Adrenal gland (tissue), 12 donors: ENCODE measurements around the gene CCL17. TPM values are rescaled to one million over a fixed set of nuclear protein-coding genes. Genes with fewer than 3 reads are reported as not detected.

Experiments
- DNase-seq, 7 donors: peaks; one replicate each; pipeline ENCODE4 v3.0.0-alpha.2; 2019 to 2020
- H3K27ac ChIP-seq, 5 donors: fragments of 200-600 bp; sonication (generic) in 4 of 5; 1 replicate in 3 of 5; 2 replicates in 2 of 5; pipeline versions ENCODE4 v1.5.1 to v1.8.0; 2016 to 2020; ENCODE audit warnings: mild to moderate bottlenecking in 1 of 5
- H3K27me3 ChIP-seq: fragments of 200-600 bp; 2 replicates; pipeline ENCODE4 v1.8.0; 2021
- H3K36me3 ChIP-seq, 2 donors: fragments of 200-600 bp; replicated peaks in 1 of 2; 1 replicate in 1 of 2; 2 replicates in 1 of 2; pipeline versions ENCODE4 v1.5.1 to v1.8.0; 2018 to 2022
- H3K4me1 ChIP-seq, 2 donors: fragments of 200-600 bp; replicated peaks in 1 of 2; 1 replicate in 1 of 2; 2 replicates in 1 of 2; pipeline versions ENCODE4 v1.5.1 to v1.8.0; 2018 to 2021
- H3K4me3 ChIP-seq, 4 donors: fragments of 200-600 bp; sonication (generic) in 3 of 4; one replicate each; pipeline ENCODE4 v1.5.1; 2016 to 2018
- H3K9me3 ChIP-seq, 3 donors: fragments of 200-600 bp; sonication (generic) in 1 of 3; replicated peaks in 1 of 3; 1 replicate in 2 of 3; 2 replicates in 1 of 3; pipeline versions ENCODE4 v1.5.1 to v1.8.0; 2016 to 2021
- CTCF ChIP-seq, 6 experiments: fragments of 450-650 bp in 4 of 6; fragments of 200-600 bp in 2 of 6; sonication (generic) in 1 of 6; IDR thresholded peaks; 1 replicate in 5 of 6; 2 replicates in 1 of 6; pipeline versions ENCODE4 v1.5.1 to v1.8.0; 2016 to 2021; ENCODE audit warnings: antibody characterized with exemption in 6 of 6, mild to moderate bottlenecking in 2 of 6, moderate library complexity in 1 of 6
- POLR2A ChIP-seq, 2 donors: fragments of 450-650 bp; IDR thresholded peaks; one replicate each; pipeline ENCODE4 v1.6.1; 2017; ENCODE audit warnings: antibody characterized with exemption in 2 of 2, mild to moderate bottlenecking in 2 of 2, moderate library complexity in 1 of 2
- WGBS, 4 donors: extraction: QIAGEN DNeasy Blood & Tissue Kit in 2 of 4; methylation state at CpG; one replicate each; pipeline versions ENCODE4 v1.1.5 to v1.1.7; 2013 to 2017; 5-methylcytosine and 5-hydroxymethylcytosine counted together
- intact Hi-C, 2 donors: fragments of 100-400 bp; cut with DNase I; formaldehyde crosslinking; loops; one replicate each; pipeline versions ENCODE4 v1.14.1 to v1.15.0; 2022 to 2023
- polyA plus RNA-seq, 3 donors: library from polyadenylated mRNA; stranded (reverse); fragments of 200-250 nt in 2 of 3; fragments of 350-450 nt in 1 of 3; fragmentation: Illumina TruSeq in 1 of 3; extraction: RNeasy Lipid Tissue Mini Kit (QIAGEN cat#74804) in 1 of 3; gene quantifications; one replicate each; pipeline ENCODE4 v1.2.3, GENCODE V29; 2013 to 2014
- total RNA-seq, 9 donors: library from RNA; depleted of rRNA in 4 of 9; stranded (reverse); fragments of >200 nt in 4 of 9; fragments of 120-200 nt in 1 of 9; fragmentation: NEBNext Ultra II Directional in 1 of 9; extraction: Animal tissue kit (Norgen Biotek cat#: 25700) in 1 of 9; gene quantifications; one replicate each; pipeline versions ENCODE4 v1.1.0 to v1.2.4, GENCODE V29; 2013 to 2023
- donor health status: healthy with polysubstance abuse.
- donor health status: Bipolar disorder and iron deficiency.
- donor health status: DM: yes; HTN: yes; CAD: no.
- donor health status: DM: no; HTN: no; CAD: no.
- donor health status: DM: no; HTN: no; CAD: no.
- donor health status: DM: yes; HTN: yes; CAD: no.

The CCL17 gene
- total and polyA plus RNA-seq, 12 donors: not detected

DNA sequence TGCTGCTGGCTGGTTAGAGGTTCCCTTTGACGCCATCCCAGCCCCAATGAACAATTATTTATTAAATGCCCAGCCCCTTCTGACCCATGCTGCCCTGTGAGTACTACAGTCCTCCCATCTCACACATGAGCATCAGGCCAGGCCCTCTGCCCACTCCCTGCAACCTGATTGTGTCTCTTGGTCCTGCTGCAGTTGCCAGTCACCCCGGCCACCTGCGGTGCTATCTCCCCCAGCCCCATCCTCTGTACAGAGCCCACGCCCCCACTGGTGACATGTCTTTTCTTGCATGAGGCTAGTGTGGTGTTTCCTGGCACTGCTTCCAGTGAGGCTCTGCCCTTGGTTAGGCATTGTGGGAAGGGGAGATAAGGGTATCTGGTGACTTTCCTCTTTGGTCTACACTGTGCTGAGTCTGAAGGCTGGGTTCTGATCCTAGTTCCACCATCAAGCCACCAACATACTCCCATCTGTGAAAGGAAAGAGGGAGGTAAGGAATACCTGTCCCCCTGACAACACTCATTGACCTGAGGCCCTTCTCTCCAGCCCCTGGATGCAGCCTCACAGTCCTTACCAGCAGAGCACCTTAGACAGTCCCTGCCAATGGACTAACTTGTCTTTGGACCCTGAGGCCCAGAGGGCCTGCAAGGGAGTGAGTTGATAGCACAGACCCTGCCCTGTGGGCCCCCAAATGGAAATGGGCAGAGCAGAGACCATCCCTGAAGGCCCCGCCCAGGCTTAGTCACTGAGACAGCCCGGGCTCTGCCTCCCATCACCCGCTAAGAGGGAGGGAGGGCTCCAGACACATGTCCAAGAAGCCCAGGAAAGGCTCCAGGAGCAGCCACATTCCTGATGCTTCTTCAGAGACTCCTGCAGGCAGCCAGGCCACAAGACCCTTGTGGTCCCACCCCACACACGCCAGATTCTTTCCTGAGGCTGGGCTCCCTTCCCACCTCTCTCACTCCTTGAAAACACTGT lies 21.0 kb upstream of the CCL17 start:
- Histone ChIP-seq H3K4me1 (peaks cover 0 to 3% of the 10 kb centered on the region in 2 donors), H3K27me3 (no peaks in the 10 kb centered on the region), H3K27ac (no peak overlapping the region), H3K9me3 (no peaks in the 10 kb centered on the region), H3K36me3 (no peaks in the 10 kb centered on the region), H3K4me3 (no peak overlapping the region)
- intact Hi-C loops: no loop called here
- WGBS, 4 donors: 77 to 84% (median 80%) methylated on average over 5 to 8 of the region's 8 CpGs
- TF ChIP-seq POLR2A (IDR thresholded peaks at IDR 0.05) (no peak), CTCF (IDR thresholded peaks at IDR 0.05) (no peak)
- DNase-seq: no peak

- DNase-seq: peak in 1 of 7 donors; percentile 17
- WGBS, 4 donors: 60 to 68% (median 67%) methylated on average over 6 to 11 of the region's 11 CpGs
- no peaks in the 10 kb centered on the region for H3K9me3 ChIP-seq
- no peak overlapping the region for H3K4me3 ChIP-seq
- H3K4me1 ChIP-seq: peaks cover 0 to 3% of the 10 kb centered on the region in 2 donors
- intact Hi-C loops: no loop called here
- H3K27ac ChIP-seq: no peak overlapping the region
- no peaks in the 10 kb centered on the region for H3K36me3 ChIP-seq
- H3K27me3 ChIP-seq: no peaks in the 10 kb centered on the region
- TF ChIP-seq CTCF (IDR thresholded peaks at IDR 0.05) (no peak), POLR2A (IDR thresholded peaks at IDR 0.05) (no peak)
Measured at GRCh38 chr16:57384248-57385070, 20.1 kb upstream of the CCL17 start.

GRCh38 chr16:57385083-57385482 lies 19.5 kb upstream of the CCL17 start:
- Histone ChIP-seq H3K27ac (no peak overlapping the region), H3K9me3 (no peaks in the 10 kb centered on the region), H3K4me3 (no peak overlapping the region), H3K36me3 (no peaks in the 10 kb centered on the region), H3K4me1 (peaks cover 0 to 3% of the 10 kb centered on the region in 2 donors), H3K27me3 (no peaks in the 10 kb centered on the region)
- intact Hi-C loops: no loop called here
- no peak for DNase-seq
- 77 to 89% (median 88%) methylated on average over 2 to 5 of the region's 5 CpGs for WGBS, 4 donors
- TF ChIP-seq CTCF (IDR thresholded peaks at IDR 0.05): no peak
- no peak for TF ChIP-seq POLR2A (IDR thresholded peaks at IDR 0.05)

- H3K27me3 ChIP-seq: no peaks in the 10 kb centered on the region
- peaks cover 0 to 3% of the 10 kb centered on the region in 2 donors for H3K4me1 ChIP-seq
- no peaks in the 10 kb centered on the region for H3K36me3 ChIP-seq
- no peak overlapping the region for H3K4me3 ChIP-seq
- 60 to 79% (median 75%) methylated on average over 5 of the region's 5 CpGs for WGBS, 4 donors
- H3K9me3 ChIP-seq: no peaks in the 10 kb centered on the region
- intact Hi-C loops: no loop called here
- TF ChIP-seq POLR2A (IDR thresholded peaks at IDR 0.05) (no peak), CTCF (IDR thresholded peaks at IDR 0.05) (no peak)
- no peak overlapping the region for H3K27ac ChIP-seq
- no peak for DNase-seq
Measured at GRCh38 chr16:57386381-57386951, 18.1 kb upstream of the CCL17 start.
